GM19023 (cell line): ENCODE measurements around the gene TFEB.

Experiments
- ATAC-seq: cut with Tn5 transposase; IDR thresholded peaks from one replicate; pipeline ENCODE4 v1.9.1; 2021; ENCODE audit warnings: mild to moderate bottlenecking, moderate library complexity; ENCODE audit not compliant: unreplicated experiment

TFEB gene

DNA sequence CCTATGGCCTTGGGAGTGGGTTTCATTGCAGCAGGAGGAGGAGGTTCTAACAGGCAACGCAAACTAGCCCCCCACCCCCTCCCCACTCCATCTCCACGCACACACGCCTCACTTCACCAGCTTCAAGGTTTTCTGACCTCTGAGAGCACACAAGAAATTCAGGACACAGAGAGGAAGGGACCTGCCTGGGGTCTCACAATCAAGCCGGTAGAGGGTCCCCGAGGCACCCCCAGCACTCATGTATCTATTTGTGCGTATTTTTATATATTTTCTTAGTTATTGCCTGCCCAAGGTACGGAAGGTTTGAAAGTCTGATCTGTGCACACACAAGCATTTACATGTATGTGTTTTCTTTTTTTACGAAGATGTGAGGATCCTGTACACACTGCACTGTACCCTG is 80.2 kb downstream of the TFEB start:
- ATAC-seq = no peak

DNA sequence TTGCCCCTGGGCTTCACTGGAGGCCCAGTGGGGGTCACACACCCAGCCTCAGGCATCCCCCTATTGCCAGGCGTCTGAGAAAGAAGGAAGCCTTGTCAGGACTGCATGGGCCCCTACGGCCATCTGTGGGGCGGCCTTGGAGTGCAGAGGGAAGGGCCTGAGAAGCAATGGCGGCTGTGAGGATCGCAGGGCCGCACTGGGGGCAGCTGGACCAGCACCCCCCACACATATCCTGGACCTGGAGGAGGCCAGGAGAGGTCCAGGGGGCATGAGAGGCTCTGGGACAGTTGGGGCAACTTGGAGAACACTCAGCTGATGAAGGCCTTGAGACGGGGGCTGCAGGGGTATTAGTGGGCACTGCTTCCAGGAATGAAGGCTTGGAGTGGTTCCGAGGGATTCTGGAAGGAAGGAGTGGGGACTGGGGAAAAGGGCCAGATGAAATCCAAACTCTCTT is 80.7 kb downstream of the TFEB start:
- ATAC-seq = no peak

DNA sequence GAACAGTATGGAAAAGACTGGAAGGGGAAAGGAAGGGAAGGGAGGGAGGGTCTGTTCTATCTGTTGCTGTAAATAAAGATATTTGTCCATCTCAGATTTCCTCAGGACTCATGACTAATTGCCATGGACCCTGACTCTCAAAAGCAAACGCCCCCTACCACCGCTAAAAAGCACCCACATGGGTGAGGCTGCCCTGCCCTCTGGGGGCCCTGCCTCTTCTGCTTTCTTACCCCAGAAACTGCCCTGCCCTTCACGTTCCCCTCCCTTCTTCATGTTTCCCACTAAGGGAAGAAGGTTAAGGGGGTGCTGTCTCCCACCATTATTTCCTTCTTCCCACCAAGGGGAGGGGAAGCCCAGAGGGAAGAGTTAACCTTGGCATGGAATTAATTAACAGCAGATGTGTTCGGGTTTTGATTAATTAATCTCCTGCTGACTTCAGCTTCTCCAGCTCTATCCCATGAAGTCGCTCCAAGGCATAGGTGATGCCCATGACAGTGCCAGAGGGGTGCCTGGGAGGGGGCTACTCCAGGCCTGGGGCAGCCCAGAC is 81.2 kb downstream of the TFEB start:
- ATAC-seq = no peak

DNA sequence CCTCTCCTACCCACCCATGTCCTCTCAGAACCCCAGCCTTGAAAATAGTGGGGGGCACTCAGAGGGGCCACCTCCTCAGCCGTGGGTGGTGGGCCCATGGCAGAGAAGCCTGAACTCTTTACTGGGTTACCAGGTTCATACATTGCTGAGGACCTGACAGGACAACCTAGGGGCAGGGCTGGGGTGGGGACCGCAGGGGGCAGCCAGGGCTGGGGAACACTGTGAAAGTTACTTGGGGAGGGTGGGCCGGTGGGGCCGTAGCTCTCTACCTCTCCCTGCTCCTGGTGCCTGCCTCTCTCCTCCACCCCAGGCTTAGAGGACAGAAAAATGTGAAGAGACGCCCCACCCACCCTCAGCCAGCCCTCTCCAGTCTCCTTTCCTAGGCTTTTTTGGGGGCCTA is 81.7 kb downstream of the TFEB start:
- no peak for ATAC-seq

DNA sequence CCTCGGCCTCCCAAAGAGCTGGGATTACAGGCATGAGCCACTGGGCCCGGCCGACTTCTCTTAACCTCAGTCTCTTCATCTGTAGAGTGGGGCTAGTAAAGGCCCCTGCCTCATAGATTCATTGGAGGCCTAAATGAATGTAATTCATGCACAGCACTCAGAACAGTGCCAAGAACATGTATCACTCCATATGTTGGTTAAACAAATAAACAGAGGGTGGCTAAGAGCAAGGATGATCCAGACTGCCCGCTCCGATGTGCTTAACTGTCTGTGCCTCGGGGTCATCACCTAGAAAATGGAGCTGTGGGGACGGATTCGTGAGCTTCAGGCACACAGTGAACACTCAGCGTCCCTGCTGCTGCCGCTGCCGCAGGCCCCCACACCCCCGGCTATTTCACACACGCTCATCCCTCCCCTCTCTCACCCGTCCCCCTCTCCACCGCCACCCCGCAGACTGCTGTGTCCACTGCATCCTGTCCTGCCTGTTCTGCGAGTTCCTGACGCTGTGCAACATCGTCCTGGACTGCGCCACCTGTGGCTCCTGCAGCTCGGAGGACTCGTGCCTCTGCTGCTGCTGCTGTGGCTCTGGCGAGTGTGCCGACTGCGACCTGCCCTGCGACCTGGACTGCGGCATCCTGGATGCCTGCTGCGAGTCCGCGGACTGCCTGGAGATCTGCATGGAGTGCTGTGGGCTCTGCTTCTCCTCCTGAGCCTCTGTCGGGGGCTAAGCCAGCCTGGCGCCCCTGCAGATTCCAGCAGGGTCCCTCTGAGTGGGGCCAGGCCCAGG is 82.3 kb downstream of the TFEB start:
- no peak for ATAC-seq

DNA sequence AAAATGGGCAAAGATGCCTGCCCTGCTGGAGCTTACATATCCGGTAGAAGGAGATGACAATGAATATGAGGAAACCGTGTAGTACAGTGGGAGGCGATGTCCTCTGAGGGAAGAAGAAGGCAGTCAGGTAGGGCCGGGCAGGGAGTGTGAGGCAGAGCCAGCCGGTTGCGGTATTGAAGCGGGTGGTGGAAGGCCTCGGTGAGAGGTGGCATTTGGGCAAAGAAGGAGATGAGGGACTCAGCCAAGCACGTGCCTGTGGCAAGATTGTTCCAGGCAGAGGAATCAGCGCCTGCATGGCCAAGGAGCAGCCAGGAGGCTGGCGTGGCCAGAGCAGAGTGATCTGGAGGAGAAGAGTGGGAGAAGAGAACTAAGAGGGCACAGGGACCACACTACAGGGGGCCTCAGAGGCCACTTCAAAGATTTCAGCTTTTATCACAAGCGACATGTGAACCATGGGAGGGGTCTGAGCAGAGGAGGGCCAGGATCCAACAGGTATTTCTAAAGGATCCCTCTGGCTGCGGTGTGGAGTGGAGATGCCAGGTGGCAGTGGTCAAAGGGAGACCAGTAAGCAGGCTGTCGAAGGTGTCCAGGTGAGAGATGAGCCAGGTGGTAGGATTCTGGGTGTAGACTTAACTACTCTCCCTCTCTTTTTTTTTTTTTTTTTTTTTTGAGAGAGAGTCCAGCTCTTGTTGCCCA is 83.3 kb downstream of the TFEB start:
- ATAC-seq = no peak

DNA sequence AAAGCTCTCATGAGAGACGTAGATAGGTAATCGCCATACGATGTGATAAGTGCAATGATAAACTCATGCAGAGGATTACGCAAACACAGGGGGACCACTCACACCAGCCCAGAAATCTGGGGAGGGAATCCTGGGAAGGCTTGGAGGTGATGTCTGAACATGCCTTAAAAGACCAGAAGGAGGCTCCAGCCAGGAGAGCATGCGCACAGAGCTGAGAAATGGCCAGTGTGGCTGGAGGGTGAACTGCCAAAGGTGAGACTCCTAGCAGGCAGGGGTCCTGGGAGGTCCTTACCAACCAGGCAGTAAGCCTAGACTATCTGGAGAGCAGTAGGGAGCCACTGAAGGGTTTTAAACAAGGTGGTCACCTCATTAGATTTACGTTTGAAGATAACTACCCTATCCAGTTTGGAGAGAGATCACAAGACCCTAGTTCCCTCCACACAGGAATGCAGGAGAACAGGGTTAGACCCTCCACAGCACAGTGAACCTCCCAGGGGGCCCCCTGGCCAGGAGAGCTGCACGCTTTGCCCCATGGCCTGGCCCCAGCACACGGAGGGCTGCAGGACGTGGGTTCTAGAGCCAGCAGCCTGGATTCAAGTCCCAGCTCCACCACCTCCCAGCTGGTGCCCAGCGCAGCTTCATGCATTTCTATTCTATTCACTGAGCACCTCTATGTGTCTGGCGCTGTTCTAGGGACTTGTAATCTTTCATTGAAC is 84.0 kb downstream of the TFEB start:
- no peak for ATAC-seq

DNA sequence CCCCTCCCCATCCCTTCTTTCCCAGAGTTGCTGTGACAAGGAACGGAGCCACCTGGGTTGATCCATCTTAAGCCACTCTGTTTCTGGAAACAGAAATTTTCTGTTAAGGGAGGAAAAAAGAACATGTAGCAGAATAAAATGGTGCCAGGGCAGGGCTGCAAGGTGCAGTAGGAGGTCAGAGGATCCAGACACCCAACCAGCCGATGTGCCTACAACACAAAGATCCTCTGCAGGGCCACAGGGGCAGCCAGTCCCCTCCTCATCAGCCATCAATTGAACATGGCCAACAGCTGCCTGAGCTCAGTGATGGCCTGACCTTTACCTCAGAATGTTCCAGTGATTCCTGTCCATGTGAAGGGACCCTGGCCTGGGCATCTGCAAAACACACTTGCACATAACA is 85.3 kb downstream of the TFEB start:
- ATAC-seq = no peak

DNA sequence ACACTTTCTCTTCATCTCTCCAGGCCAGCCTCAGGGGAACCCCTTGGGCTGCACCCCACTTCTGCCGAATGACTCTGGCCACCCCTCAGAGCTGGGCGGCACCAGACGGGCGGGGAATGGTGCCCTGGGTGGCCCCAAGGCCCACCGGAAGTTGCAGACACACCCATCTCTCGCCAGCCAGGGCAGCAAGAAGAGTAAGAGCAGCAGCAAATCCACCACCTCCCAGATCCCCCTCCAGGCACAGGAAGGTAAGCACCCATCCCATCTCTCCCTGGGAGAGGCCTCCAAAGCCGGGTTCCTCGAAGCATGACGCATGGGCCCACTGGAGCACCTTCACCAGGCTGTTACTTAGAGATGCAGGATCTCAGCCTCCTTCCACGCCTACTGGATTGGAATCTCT is 85.8 kb downstream of the TFEB start:
- ATAC-seq = no peak

DNA sequence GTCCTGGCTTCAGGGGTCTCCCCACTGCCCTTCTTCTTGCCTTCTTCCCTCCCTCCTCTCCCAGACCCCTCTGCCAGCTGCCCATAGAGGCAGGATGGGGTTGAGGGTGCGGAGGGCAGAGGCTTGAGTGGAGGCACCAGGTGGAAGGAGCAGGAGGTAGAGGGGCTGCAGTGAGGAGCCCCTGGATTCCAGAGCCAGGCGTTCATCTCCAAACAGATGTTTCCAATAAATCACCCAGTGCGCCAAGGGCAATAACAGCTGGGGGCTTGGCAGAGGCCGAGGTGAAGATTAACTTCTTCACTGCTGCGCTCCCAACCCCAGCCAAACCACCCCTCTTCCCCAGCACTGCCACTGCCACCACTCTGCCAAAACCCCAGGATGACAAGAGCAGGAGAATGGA is 86.5 kb downstream of the TFEB start:
- no peak for ATAC-seq

DNA sequence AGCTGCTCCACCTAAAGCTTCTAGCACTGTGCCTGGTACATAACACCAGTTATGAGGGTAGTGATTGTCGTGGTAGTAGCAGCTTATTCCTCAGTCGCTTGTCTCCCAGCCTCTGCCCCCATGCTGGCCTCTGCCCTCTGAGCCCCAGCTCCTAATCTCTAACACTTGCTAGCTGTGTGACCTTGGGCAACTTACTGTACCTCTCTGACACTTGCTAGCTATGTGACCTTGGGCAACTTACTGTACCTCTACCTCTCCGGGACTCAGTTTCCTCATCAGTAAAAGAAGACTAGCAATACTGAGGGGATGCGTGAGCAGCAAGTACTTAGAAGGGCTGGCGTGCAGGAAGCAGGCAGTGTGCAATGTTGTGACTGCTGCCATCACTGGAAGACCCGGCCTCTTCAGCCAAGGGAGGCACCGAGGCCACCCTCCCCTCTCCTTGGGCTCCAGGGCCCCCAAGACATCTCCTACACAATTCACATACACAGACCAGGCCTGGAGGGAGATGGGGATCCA is 87.3 kb downstream of the TFEB start:
- ATAC-seq = no peak

DNA sequence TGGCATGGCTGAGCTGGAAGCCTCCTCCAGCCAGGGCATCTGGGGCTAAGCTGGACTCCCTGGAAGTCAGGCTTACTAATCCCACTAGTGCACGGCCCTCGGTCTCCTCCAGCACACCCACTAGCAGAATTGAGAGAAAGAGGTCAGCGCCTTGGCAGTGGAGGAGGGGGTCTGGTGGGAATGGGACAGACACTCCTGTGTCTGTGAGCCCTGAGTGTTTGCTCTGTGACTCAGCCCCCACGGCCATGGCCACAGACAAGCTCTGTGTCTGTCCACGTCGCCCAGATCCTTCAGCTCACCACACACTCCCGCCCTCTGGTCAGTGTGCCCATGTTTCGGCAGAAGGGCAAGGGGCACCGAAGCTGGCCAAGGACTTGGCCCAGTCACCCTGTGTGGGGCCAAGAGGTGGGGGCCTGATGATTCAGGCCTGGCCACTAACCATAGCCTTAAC is 88.3 kb downstream of the TFEB start:
- ATAC-seq = no peak

DNA sequence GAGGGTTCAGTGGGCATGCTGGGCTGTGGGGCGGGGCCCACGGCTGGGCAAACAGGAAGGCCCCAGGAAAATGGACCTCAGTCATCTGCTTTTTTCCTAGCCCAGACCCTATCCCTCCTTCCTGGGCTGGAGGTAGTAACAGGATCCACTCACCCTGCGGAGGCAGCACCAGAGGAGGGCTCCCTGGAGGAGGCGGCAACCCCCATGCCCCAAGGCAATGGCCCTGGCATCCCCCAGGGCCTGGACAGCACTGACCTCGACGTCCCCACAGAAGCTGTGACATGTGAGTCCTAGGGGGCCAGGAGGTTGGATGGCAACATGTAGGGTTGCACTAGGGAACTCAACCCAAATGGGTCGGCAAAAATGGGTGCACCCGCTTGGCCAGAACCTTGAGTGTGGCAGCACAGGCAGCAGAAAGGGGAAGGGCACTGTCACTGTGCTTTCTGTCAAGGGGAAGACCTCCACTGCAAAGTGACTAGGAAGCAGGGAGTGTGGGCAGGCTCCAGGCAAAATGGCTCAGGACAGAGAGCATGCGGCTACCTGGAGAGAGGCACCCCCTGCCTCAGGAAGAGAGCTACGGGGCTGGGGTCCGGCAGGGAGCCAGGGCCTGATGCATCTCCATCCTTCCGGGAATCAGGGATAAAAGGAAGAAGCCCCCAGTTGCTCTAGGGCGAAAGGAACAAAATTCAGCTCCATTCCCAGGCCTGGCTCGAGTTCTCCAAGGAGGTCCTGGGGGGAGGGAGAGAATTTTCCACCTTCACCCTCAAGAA is 89.2 kb downstream of the TFEB start:
- no peak for ATAC-seq

DNA sequence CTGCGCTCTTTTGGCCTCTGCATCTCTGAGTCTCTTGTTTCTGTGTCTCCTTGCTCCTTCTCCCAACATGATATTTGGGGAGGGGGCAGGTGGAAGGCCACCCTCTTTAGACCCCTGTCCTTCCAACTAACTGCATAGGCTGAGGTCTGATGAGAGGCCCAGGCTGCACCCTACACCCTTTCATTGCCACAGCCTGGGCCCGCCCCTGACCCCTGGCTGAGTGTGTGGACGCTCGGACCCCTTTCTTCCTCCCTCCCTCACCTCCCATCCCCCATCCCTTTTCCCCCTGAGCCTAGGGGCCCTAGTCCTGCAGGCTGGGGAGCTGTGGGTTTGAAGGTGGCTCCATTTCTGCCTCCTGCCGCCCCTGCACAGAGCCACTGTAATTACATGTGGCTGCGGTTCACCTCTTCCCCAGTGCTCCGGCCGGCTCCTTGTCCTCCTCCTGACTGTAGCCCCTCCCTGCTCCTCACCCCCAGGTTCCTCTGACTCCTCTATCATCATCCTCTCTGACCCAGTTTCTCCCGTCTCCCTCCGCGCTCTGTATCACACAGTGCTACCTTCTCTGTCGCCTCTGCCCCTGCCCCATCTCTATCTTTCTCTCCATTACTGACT is 90.3 kb downstream of the TFEB start:
- ATAC-seq = no peak

DNA sequence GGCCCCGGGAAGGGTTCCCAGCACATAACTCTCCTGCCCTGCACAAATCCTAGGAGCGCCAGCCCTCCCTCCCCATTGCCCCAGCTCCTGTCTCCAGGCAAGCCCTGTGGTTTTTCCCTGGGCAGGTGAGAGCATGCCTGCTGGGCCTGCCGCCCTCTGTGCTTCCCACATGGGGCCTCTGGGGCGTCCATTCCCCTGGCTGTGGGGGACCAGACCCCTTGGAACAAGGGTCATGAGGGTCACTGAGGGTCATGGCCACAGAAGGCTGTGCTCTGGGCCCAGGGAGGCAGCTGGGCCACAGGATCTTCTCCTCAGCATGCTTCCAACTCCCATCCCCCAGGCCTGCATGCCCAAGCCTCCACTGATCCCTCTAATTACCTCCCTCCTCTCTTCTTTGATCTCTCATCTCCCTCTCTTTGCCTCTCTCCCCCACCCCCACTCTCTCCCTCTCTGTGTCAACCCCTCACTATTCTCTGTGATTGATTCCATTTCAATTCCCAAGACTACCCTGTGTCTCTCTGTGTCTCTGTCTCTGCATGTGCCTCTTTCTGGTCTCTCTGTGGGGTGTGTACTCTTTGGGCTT is 91.0 kb downstream of the TFEB start:
- no peak for ATAC-seq

DNA sequence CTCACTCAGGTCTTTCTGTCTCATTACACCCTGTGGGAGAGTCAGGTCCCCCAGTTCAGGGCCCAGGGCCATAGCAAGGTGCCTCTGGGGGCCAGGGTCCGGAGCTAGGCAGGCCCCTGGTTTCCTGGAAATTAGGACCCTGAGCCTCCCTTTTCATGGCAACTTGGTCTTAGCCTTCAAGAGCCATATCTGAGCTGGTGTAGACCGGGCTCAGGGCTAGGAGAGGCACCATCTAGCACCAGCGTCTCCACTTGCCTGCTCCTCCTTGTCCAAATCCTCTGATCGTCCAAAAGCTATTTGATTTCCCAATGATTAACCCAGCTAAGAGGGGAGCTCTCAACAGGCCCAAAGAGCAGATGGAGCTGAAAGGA is 91.5 kb downstream of the TFEB start:
- no peak for ATAC-seq

DNA sequence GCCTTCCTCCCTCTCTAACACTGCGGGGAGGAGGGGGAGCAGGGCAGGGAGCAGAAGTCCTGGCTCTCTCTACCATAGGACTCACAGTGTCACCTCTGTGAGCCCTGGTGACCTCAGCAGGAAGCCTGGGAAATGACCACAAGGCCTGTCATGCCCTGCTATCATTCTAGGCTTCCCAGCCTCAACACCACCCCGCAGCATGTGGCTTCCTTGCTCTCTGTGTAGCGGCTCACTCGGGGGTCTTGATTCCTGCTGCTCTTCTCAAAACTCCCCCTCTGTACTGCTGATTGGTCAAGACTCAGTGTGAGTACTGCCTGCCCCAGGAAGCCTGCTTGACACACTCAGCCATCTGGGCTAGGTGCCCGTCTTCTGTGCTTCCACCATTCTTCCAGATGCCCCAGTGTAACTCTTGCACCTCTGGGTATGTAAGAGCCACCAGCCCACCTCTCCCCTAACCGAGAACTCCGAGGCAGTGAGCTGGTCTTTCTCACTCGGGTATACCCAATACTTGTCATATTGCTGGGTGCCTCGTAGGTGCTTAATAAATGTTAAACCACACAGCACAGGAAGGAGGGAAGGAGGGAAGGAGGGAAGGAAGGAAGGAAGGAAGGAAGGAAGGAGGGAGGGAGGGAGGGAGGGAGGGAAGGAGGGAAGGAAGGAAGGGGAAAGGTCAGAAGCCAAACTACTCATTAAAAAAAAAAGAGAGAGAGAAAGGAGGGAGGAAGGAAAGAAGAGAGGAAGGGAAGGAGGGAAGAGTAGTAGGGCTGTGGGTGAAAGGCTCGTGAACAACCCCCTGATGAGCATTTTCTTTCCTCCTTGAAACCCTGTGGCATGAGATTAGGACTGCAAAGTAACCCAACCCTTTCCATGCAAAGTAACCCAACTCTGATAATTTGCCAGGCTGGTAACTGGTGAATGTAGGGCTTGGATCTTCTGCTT is 92.2 kb downstream of the TFEB start:
- no peak for ATAC-seq

DNA sequence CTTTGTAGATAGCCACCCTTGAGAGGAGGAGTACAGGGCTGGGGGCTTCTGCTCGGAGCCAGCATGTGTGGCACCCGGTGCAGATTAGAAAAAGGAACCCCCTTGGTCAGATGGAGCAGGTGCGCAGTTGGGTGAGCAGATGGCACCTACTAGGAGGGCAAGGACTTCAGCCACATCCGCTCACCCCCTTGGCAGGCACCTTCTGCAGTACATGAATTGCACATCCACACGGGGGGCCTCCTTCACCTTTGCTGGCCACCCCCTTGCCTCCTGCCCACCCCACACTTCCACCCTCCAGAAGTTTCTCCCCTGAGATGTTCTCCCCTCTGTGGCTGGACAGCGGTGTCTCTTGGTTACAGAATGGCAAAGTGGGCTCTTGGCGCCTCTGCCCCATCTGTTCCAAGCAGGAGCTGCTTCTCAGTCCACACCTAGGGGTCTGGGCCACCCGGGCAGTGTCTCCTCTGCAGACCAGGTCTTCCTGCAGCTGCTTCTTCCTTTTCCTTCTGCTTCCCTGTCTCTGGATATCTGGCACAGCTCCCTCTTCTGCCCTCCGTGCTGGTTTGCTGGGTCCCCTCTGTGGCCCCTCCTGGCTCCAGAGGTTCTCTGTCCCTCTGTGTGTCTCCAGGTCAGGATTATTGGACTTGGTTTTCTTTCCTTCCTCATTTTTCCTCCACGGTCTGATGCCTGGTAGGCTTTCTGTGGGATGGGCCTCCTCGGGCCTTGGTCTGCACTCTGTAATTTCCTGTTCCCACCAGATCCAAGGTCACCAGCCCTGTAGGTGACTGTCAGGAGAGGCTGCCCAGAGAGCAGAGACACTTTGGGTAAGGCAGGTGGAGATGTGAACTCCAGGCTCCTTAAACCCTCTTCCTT is 93.1 kb downstream of the TFEB start:
- no peak for ATAC-seq
